ENCODE results near the gene F2R. TPM values are rescaled to one million over a fixed set of nuclear protein-coding genes. Genes with fewer than 3 reads are reported as not detected.
"Not testable (repeated sequence)": the region's sequence is repeated elsewhere in the genome, so short reads cannot be mapped to it uniquely, and the experiment has no call there.

The F2R gene
- total RNA-seq, 4 donors from 2014 or later = 5.8 to 11.3 (median 9.5) TPM

GRCh38 chr5:76674330-76675066, 41.4 kb upstream of the F2R start:
- TF ChIP-seq, protein P1, sequence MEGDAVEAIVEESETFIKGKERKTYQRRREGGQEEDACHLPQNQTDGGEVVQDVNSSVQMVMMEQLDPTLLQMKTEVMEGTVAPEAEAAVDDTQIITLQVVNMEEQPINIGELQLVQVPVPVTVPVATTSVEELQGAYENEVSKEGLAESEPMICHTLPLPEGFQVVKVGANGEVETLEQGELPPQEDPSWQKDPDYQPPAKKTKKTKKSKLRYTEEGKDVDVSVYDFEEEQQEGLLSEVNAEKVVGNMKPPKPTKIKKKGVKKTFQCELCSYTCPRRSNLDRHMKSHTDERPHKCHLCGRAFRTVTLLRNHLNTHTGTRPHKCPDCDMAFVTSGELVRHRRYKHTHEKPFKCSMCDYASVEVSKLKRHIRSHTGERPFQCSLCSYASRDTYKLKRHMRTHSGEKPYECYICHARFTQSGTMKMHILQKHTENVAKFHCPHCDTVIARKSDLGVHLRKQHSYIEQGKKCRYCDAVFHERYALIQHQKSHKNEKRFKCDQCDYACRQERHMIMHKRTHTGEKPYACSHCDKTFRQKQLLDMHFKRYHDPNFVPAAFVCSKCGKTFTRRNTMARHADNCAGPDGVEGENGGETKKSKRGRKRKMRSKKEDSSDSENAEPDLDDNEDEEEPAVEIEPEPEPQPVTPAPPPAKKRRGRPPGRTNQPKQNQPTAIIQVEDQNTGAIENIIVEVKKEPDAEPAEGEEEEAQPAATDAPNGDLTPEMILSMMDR (IDR thresholded peaks at IDR 0.05) = no peak
- DNase-seq (ENCODE audit: low spot score) (no peak), ATAC-seq (ENCODE audit: low FRiP score) (no peak)

GRCh38 chr5:76675364-76675763, 40.6 kb upstream of the F2R start:
- TF ChIP-seq, protein P1 (IDR thresholded peaks at IDR 0.05) = no peak
- no peak for DNase-seq (ENCODE audit: low spot score)
- ATAC-seq (ENCODE audit: low FRiP score) = no peak

DNA sequence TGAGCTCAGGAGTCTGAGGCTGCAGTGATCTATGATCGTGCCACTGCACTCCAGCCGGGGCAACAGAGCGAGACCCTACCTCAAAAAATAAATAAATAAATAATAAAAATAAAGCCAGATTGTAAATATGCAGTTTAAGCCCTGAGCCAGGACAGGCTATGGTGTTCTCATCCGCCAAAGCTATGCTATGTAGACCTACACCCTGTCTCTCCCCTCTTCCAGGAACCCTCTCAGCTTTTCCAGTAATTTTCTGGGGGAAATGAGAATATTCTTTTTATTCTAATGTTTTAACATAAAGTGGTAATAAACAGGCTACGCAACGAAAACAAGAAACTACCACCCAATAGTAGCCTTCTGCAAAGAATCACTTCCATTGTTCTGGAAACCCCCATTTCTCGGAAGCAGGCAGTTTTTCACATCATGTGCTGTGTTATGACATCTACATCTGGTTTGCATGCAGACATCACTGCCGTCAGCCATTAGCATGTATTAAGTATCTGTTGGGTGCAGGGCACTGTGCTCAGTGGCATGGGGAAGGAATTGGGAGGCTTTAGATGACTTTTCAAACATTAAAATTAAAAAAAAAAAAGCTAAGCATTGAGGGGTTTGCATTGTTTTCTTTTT, 38.0 kb upstream of the F2R start:
- no peak for DNase-seq (ENCODE audit: low spot score)
- ATAC-seq (ENCODE audit: low FRiP score) = no peak
- TF ChIP-seq, protein P1 (IDR thresholded peaks at IDR 0.05) = no peak

DNA sequence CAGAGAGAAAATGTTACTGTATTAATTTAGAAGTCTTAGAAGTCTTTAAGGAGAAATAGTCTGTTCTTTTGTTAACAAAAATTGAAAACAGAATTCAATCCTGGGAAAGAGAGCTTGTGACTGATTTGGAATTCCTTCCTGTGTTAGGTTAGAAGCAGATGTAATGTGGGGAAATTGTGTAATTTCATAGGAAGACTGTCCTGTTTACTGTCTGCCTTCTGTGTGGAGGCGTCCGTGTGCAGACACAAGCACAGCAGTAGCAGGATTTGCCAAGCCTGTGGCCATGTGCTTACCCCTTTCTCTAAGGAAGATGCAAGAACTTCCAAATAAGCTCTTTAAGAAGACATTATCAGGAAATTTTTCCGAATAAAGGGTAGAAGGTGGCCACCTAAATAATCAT, 36.7 kb upstream of the F2R start:
- ATAC-seq (ENCODE audit: low FRiP score) (no peak), DNase-seq (ENCODE audit: low spot score) (no peak)
- TF ChIP-seq, protein P1 (IDR thresholded peaks at IDR 0.05) = no peak

GRCh38 chr5:76680826-76681225, 35.1 kb upstream of the F2R start:
- not testable (repeated sequence) for ATAC-seq (ENCODE audit: low FRiP score); DNase-seq (ENCODE audit: low spot score)

- TF ChIP-seq, protein P1 (IDR thresholded peaks at IDR 0.05) = no peak
- no peak for ATAC-seq (ENCODE audit: low FRiP score)
- no peak for DNase-seq (ENCODE audit: low spot score)
Measured at GRCh38 chr5:76681287-76681686, 34.6 kb upstream of the F2R start.

GRCh38 chr5:76682387-76682786, 33.5 kb upstream of the F2R start:
- no peak for DNase-seq (ENCODE audit: low spot score)
- TF ChIP-seq, protein P1 (IDR thresholded peaks at IDR 0.05) = no peak
- no peak for ATAC-seq (ENCODE audit: low FRiP score)
